Tibial nerve (tissue), 4 donors: ENCODE results near the gene DCLK2. TPM values are rescaled to one million over a fixed set of nuclear protein-coding genes. Genes with fewer than 3 reads are reported as not detected.

Source experiments
- DNase-seq, 2 donors: peaks; one replicate each; pipeline ENCODE4 v3.0.0-alpha.2; 2019; ENCODE audit warnings: low spot score in 2 of 2
- H3K27ac ChIP-seq, 4 donors: fragments of 200-600 bp; sonication (generic) in 3 of 4; one replicate each; pipeline ENCODE4 v1.5.1; 2017 to 2019; ENCODE audit warnings: mild to moderate bottlenecking in 1 of 4
- H3K27me3 ChIP-seq, 2 donors: fragments of 200-600 bp; sonication (generic) in 1 of 2; one replicate each; pipeline versions ENCODE4 v1.5.1 to v1.6.0; 2017 to 2019
- H3K36me3 ChIP-seq, 3 donors: fragments of 200-600 bp; sonication (generic); one replicate each; pipeline ENCODE4 v1.5.1; 2018 to 2019
- H3K4me1 ChIP-seq, 4 donors: fragments of 200-600 bp; sonication (generic) in 3 of 4; one replicate each; pipeline ENCODE4 v1.5.1; 2017 to 2019
- H3K4me3 ChIP-seq, 4 donors: fragments of 200-600 bp; sonication (generic) in 3 of 4; one replicate each; pipeline ENCODE4 v1.5.1; 2017 to 2019; ENCODE audit warnings: mild to moderate bottlenecking in 1 of 4, moderate library complexity in 1 of 4
- H3K9me3 ChIP-seq, 4 donors: fragments of 200-600 bp; sonication (generic) in 3 of 4; one replicate each; pipeline ENCODE4 v1.5.1; 2017 to 2019
- CTCF ChIP-seq, 5 experiments: fragments of 200-600 bp in 3 of 5; fragments of 450-650 bp in 2 of 5; sonication (generic) in 3 of 5; IDR thresholded peaks; one replicate each; pipeline ENCODE4 v1.5.1; 2016 to 2019; ENCODE audit warnings: antibody characterized with exemption in 5 of 5, mild to moderate bottlenecking in 3 of 5, moderate library complexity in 2 of 5
- EP300 ChIP-seq, 2 donors: sonication (generic); formaldehyde crosslinking; IDR thresholded peaks; one replicate each; pipeline ENCODE4 v1.6.1; 2017; ENCODE audit warnings: antibody characterized with exemption in 2 of 2, mild to moderate bottlenecking in 1 of 2
- POLR2A ChIP-seq, 2 donors: fragments of 450-650 bp; IDR thresholded peaks; one replicate each; pipeline ENCODE4 v1.6.1; 2017; ENCODE audit warnings: antibody characterized with exemption in 2 of 2, mild to moderate bottlenecking in 2 of 2, moderate library complexity in 2 of 2
- WGBS, 2 donors: methylation state at CpG; one replicate each; pipeline ENCODE4 v1.1.5; 2018; 5-methylcytosine and 5-hydroxymethylcytosine counted together
- total RNA-seq, 4 donors: library from RNA; depleted of rRNA; stranded (reverse); fragments of >200 nt; gene quantifications; one replicate each; pipeline ENCODE4 v1.1.0, GENCODE V29; 2016

The DCLK2 gene
- total RNA-seq, 4 donors from 2014 or later, result 9.8 to 15.6 (median 10.7) TPM

DNA sequence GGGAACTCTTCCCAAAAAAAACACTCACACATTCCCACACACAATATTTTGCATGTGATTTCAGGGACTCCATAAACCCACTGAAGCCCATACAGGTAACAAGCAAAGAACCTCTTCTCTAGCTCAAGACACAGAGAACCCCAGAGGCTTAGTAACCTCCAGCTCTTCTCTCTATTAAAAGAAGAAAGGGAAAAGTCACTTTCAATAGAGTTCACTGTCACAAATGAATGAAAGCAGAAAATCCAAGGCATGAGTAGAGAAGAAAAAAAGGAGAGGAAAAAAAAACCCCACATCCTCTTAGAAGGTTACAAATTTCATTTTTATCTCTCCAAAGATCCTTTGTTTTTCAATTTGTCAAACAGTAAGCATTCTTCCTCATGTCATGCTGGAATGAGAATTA lies 30.7 kb upstream of the DCLK2 start:
- TF ChIP-seq POLR2A (IDR thresholded peaks at IDR 0.05) (no peak), EP300 (IDR thresholded peaks at IDR 0.05) (no peak), CTCF (IDR thresholded peaks at IDR 0.05) (no peak)
- no peak overlapping the region for H3K27ac ChIP-seq
- H3K27me3 ChIP-seq, result no peaks in the 10 kb centered on the region
- H3K36me3 ChIP-seq, result no peaks in the 10 kb centered on the region
- H3K4me3 ChIP-seq, result no peak overlapping the region
- no peak for DNase-seq
- H3K9me3 ChIP-seq, result no peaks in the 10 kb centered on the region
- no peaks in the 10 kb centered on the region for H3K4me1 ChIP-seq

GRCh38 chr4:150049682-150050081 lies 28.6 kb upstream of the DCLK2 start:
- Histone ChIP-seq H3K9me3 (no peaks in the 10 kb centered on the region), H3K4me3 (no peak overlapping the region), H3K27me3 (no peaks in the 10 kb centered on the region), H3K27ac (no peak overlapping the region), H3K4me1 (no peaks in the 10 kb centered on the region), H3K36me3 (no peaks in the 10 kb centered on the region)
- 56 to 66% methylated on average over 4 of the region's 4 CpGs for WGBS, 2 donors
- DNase-seq, result no peak
- no peak for TF ChIP-seq EP300 (IDR thresholded peaks at IDR 0.05)
- TF ChIP-seq CTCF (IDR thresholded peaks at IDR 0.05), result no peak
- TF ChIP-seq POLR2A (IDR thresholded peaks at IDR 0.05), result no peak

DNA sequence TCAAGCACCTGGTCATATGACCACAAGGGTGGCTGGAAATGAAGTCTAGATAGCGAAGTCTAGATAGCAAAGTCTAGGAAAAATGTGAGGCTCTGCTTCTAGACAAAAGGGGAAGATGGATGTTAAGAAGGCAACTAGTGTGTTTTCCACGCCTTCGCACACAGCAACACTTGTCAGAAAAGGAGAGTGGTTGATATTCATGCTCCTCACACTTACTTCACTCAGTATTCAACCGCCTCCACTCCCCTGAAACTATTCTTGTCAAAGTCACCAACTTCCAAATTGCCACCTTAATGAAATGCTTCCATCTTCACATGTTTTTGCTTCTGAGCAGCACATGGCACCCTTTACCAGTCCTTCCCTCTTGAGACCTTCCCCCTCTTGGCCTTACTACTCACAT lies 27.7 kb upstream of the DCLK2 start:
- Histone ChIP-seq H3K9me3 (peaks cover 0 to 3% (median 0%) of the 10 kb centered on the region in 4 donors), H3K27me3 (no peaks in the 10 kb centered on the region), H3K27ac (no peak overlapping the region), H3K4me1 (no peaks in the 10 kb centered on the region), H3K4me3 (no peak overlapping the region), H3K36me3 (no peaks in the 10 kb centered on the region)
- WGBS, 2 donors, result 96 to 99% methylated on average over 4 of the region's 4 CpGs
- no peak for TF ChIP-seq POLR2A (IDR thresholded peaks at IDR 0.05)
- TF ChIP-seq CTCF (IDR thresholded peaks at IDR 0.05), result no peak
- TF ChIP-seq EP300 (IDR thresholded peaks at IDR 0.05), result no peak
- DNase-seq, result no peak

- no peak for TF ChIP-seq EP300 (IDR thresholded peaks at IDR 0.05)
- TF ChIP-seq POLR2A (IDR thresholded peaks at IDR 0.05), result no peak
- TF ChIP-seq CTCF (IDR thresholded peaks at IDR 0.05), result no peak
- WGBS, 2 donors, result 93 to 94% methylated on average over 3 of the region's 3 CpGs
Measured at GRCh38 chr4:150051111-150051510, 27.1 kb upstream of the DCLK2 start.

DNA sequence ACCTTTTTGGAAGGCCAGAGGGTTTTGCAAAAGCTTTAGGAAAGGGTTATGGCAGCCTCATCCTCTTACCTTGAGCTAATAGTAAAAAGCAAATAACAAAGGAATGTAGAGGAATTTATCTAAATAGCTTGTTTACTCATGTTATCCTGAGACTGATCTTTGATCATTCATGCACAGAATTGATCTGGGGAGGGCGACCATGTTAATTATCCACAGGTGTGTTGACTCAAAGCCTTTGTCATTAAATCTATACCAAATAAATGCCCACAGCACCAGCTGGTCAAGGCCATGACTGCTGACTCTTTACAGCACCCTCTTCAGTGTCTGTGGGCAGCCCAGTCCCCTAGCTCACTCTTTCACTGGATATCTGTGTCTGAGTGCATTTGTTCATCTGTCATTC lies 22.8 kb upstream of the DCLK2 start:
- TF ChIP-seq CTCF (IDR thresholded peaks at IDR 0.05) (no peak), POLR2A (IDR thresholded peaks at IDR 0.05) (no peak), EP300 (IDR thresholded peaks at IDR 0.05) (no peak)
- no peak for DNase-seq
- Histone ChIP-seq H3K4me3 (no peak overlapping the region), H3K27ac (no peak overlapping the region), H3K9me3 (peaks cover 0 to 3% (median 0%) of the 10 kb centered on the region in 4 donors), H3K36me3 (no peaks in the 10 kb centered on the region), H3K27me3 (no peaks in the 10 kb centered on the region), H3K4me1 (no peaks in the 10 kb centered on the region)
- 85 to 87% methylated on average over 1 of the region's 1 CpG for WGBS, 2 donors

More at GRCh38 chr4:150051111-150051510, 27.1 kb upstream of the DCLK2 start:
- Histone ChIP-seq H3K27ac (no peak overlapping the region), H3K4me3 (no peak overlapping the region), H3K27me3 (no peaks in the 10 kb centered on the region), H3K36me3 (no peaks in the 10 kb centered on the region), H3K9me3 (peaks cover 0 to 3% (median 0%) of the 10 kb centered on the region in 4 donors), H3K4me1 (no peaks in the 10 kb centered on the region)
- no peak for DNase-seq
